GM18520 (cell line): ENCODE measurements around the gene NELL2.

Experiments
- ATAC-seq: cut with Tn5 transposase; IDR thresholded peaks from one replicate; pipeline ENCODE4 v1.9.1; 2021; ENCODE audit not compliant: unreplicated experiment

Gene NELL2

GRCh38 chr12:44627387-44628166, 248.5 kb downstream of the NELL2 start:
- ATAC-seq = no peak

- no peak for ATAC-seq
These were observed 249.2 kb downstream of the NELL2 start for GRCh38 chr12:44626883-44627282.

- ATAC-seq = no peak
These were observed 257.2 kb downstream of the NELL2 start for GRCh38 chr12:44618946-44619345.

DNA sequence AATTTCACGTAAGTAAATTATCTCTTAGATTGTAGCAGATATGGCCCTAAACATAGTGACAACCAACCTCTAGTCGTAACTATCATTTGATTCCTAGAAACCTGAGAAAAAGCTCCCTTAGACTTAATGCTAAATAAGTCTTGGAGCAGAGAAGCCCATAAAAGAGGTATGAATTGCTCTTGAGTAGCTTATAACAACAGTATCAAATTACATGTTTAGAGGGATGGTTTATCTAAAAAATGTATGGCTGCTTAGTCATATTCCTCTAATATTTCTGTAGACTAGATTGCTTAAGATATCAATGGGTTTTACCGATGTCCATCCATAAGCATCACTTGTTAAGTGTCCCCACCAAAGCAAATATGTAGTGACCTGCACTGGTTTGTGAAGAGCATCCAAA, 259.7 kb downstream of the NELL2 start:
- no peak for ATAC-seq

- no peak for ATAC-seq
These were observed 264.6 kb downstream of the NELL2 start for GRCh38 chr12:44611538-44611937.

- no peak for ATAC-seq
These were observed 272.4 kb downstream of the NELL2 start for GRCh38 chr12:44603701-44604100.

DNA sequence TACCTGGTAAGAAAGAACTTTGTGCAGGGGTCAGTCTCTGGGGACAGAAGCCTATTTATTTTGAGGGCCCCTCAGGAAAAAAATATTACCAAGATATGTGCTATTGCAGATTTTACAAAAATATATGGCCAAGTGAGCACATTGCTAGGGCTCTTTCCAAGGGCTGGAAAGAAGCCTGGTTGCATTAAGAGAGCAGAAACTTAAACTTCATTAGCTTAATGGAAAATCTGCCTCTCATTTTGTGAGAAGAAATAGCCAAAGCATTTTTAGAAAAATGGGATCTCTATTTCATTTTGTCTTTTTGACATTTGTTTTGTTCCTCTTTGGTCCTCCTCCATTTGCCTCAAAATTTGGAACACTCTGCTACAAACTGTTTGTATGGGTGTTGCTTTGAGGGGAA, 283.5 kb downstream of the NELL2 start:
- ATAC-seq = no peak

DNA sequence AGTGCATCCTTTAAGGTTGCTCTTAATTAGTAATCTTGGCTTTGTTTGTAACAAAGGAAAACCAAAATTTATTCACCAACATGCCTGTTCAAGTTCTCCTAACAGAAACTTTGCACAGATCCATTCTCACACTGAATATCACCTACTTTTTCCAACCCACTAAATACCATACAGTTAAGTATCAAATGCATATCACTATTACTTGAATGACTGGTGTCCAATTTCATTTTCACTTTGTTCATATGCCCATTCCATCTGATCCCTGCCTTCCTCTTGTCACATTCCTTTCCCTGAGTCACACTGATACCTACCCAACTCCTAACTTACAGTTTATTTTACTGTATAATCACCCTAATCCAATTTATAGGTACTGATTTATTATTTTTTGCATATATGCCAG, 286.4 kb downstream of the NELL2 start:
- no peak for ATAC-seq

GRCh38 chr12:44588651-44589050, 287.5 kb downstream of the NELL2 start:
- no peak for ATAC-seq

DNA sequence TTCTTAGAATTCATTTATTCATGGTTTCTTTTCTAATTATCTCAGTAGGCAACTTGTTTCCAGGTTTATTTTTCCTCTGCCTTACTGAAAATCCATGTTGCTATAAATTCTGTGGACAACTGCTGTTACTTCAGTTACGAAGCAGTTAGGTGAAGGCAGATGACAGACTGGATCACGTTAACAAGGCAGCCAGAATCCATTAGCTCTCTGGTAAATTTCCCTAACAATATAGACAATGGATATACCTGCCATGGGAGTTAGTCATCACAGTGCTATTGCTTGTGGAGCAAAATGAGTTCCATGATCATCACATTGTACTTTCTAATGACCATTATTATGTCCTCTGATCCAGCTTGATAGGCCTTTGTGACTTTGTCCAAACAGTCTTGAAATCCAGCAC, 291.5 kb downstream of the NELL2 start:
- ATAC-seq = no peak

- no peak for ATAC-seq
These were observed 293.6 kb downstream of the NELL2 start for GRCh38 chr12:44582521-44582920.

DNA sequence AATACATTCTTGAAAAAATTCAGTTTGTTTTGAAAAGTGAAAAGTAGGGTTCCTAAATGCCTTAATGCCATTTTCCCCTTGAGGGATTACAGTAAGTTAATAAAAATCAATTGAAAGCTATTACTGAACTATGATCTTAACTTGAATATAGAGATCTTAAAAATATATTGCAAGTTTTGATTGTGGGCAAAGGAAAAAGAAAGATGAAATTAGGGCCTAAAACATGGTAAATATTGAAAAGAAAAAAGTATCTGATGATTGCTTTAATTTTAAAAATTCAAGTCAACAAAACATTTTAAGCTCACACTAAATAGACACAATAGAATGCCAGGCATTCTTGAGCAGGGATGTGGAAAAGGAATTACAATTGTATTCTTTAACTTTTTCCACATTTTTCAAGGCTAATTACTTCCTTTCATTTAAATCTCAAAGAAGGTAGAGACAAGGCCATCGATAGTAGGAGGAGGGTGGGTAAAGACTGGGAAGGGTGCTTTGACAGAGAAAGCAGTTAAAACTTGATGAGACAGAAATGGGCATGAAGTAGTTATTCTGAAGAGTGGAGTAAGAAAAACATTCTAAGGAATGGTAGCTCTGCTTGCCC, 294.4 kb downstream of the NELL2 start:
- no peak for ATAC-seq

DNA sequence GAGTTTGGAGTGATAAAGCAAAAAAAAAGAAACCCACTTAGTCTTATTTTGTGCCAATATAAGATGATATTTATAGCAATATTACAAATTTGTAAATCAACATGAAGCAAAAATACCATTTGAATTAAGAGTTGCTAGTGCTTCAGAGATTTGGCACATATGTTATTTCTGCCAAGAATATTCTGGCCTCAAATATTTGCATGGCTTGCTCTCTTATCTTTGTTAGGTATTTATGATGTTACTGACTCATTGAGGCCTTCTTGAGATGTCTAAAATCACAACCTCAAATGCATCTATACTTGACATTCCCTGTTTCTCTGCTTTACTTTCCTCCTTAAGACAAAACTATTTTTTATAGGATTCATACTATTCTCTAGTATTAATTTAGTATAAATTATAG, 301.5 kb downstream of the NELL2 start:
- no peak for ATAC-seq

GRCh38 chr12:44573723-44574122, 302.4 kb downstream of the NELL2 start:
- no peak for ATAC-seq

DNA sequence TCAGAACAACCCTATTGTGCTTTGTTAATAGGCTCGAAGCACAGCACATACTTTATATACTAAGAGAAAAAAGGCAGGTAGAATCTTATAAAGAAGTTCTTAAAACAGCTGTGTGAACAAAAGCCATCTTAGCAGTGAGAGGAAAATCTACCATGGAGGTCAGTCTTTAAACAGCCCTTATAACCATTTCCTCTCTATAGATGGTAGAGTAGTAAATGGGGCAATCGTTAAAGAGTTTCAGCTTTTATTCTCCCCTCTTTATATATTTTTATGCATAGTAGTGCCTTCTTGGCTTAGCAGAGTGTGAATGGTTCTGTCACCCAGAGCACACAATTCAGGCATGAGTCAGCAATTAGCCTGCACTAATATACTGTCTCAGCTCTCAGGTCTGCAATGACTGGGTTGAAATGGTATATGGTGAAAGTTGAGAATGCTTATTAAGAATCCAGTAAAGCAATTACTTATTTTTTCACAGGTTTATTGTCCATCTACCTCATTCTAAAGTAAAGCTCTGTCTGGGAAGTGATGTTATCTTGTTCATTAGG, 305.0 kb downstream of the NELL2 start:
- ATAC-seq = no peak

DNA sequence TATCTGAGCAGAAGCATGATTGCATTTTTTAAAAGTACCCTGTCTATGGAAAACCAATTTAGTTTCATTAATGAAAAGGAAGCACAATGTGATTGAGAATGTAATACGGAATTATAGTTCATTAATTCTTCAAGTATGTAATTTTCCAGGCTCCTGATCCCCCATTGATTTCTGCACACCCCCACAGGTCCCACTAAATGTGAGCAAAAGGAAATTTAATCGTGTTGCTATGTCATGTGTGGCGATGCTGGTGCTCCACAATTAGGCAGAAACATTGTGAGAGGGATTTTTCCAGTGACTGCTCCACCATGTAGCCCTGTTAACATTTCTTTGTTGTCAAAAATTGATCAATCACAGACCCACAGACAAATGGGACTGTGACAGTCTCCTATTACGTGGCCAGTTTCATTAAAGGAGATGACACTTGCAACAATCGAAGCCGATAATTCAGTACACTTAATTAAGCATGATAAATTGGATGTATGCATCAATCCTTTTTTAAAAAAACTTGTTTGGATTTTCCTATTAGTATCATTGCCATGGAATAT, 306.0 kb downstream of the NELL2 start:
- no peak for ATAC-seq

DNA sequence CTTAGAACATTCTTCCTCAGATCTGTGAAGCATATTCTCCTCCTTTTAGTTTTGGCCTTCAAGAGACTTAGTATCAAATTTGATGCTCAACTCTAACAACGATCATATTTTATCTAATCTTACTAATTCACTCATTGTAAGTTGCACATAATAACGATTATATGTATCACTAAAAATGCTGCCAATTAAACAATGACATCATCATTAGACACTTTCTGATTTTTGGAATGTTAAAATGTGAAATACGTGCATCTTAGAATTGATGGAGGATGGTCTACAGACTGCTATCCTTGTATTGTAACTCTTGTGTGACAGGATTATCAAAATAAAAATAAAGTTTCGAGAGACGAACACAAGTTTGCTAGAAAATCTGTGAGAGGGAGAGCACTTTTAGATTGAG, 311.0 kb downstream of the NELL2 start:
- no peak for ATAC-seq

GRCh38 chr12:44563486-44563885, 312.6 kb downstream of the NELL2 start:
- no peak for ATAC-seq

- no peak for ATAC-seq
These were observed 317.6 kb downstream of the NELL2 start for GRCh38 chr12:44558340-44559100.

- no peak for ATAC-seq
These were observed 320.7 kb downstream of the NELL2 start for GRCh38 chr12:44555454-44555853.

GRCh38 chr12:44551631-44552030, 324.5 kb downstream of the NELL2 start:
- ATAC-seq = no peak

- no peak for ATAC-seq
These were observed 325.7 kb downstream of the NELL2 start for GRCh38 chr12:44550377-44550776.
